ENCODE measurements around the gene SLC29A1. TPM values are rescaled to one million over a fixed set of nuclear protein-coding genes. Genes with fewer than 3 reads are reported as not detected.

The SLC29A1 gene
- total RNA-seq, 1 experiment from 2014 or later: 108 TPM

GRCh38 chr6:44235891-44236516, 12.6 kb downstream of the SLC29A1 start:
- H3K9me3 ChIP-seq (ENCODE audit: low read depth, low read length, poor library complexity, severe bottlenecking): no peaks in the 10 kb centered on the region
- ChIA-PET POLR2A (ENCODE audit: low non-redundant PET) (no interaction called here), CTCF (interaction anchor here (0.7 kb wide), 2 partner anchors 25 to 518 kb away, joined by 4 to 5 read pairs; no protein-coding TSS in a partner anchor)
- no peaks in the 10 kb centered on the region for H3K27me3 ChIP-seq (replicated peaks; ENCODE audit: insufficient read depth, low read depth, low read length, poor library complexity)
- TF ChIP-seq EZH2 (IDR thresholded peaks at IDR 0.05; ENCODE audit: borderline replicate concordance, low read depth, low read length, poor library complexity, severe bottlenecking) (no peak), CTCF (conservative IDR thresholded peaks at IDR 0.05; ENCODE audit: low read depth, low read length) (no peak)
- DNase-seq (ENCODE audit: low spot score): no peak
- H3K4me1 ChIP-seq (ENCODE audit: insufficient read depth, low read length, poor library complexity, severe bottlenecking): peaks cover 10% of the 10 kb centered on the region
- no peak overlapping the region for H3K4me3 ChIP-seq (ENCODE audit: low read depth, low read length, poor library complexity, severe bottlenecking)
- no peak overlapping the region for H3K27ac ChIP-seq (ENCODE audit: low read depth, low read length, poor library complexity, severe bottlenecking)
- H3K36me3 ChIP-seq (ENCODE audit: insufficient read depth, low read length, poor library complexity, severe bottlenecking): peaks cover 16% of the 10 kb centered on the region
- TSS peak; percentile 10 for BruUV-seq (replicated peaks)
- intact Hi-C loops (cut with micrococcal nuclease; ENCODE audit: unreplicated experiment): loop anchor here (2.0 kb wide), 1 partner anchor 139 kb away; no protein-coding TSS in a partner anchor

DNA sequence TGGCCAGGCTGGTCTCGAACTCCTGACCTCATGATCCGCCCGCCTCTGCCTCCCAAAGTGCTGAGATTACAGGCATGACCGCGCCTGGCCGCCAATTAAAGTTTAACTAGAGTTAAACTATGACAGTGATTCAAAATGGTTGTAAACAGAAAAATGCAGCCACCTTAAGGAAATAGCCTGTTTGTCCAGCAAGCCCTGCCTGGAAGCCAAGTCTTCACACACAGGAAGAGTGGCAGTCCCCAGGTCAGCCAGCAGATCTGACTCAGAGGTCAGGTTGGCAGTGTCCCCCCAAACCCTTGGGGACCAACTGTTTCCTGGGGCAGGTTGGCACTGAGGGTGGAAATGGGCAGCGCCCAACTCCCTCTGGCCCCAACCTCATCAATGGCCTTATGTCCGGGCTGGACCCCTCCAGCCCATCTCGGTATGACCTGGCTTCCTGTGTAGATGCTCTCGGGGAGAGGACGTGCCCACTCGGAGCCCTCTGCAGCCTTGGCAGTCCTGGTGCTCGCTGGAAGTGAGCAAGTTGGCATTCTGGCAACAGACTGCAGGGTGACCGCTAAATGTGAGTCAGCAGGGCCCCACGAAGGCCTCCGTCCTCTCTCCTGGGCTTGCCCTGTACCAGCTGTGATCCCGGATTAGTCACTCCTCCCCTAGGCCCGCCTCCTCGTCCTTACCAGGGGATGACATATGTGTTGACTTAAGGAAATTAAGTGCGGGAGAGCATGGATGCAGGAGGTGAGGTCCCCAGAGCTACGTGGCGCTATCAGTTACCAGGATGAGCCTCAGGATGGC, 13.8 kb downstream of the SLC29A1 start:
- TF ChIP-seq EZH2 (IDR thresholded peaks at IDR 0.05; ENCODE audit: borderline replicate concordance, low read depth, low read length, poor library complexity, severe bottlenecking): no peak
- no peak for TF ChIP-seq CTCF (conservative IDR thresholded peaks at IDR 0.05; ENCODE audit: low read depth, low read length)
- POLR2A ChIA-PET (ENCODE audit: low non-redundant PET): interaction anchor here (0.6 to 0.7 kb wide), 2 partner anchors 624 to 1485 kb away, joined by 7 to 10 read pairs; no protein-coding TSS in a partner anchor
- Histone ChIP-seq H3K27me3 (replicated peaks; ENCODE audit: insufficient read depth, low read depth, low read length, poor library complexity) (no peaks in the 10 kb centered on the region), H3K4me1 (ENCODE audit: insufficient read depth, low read length, poor library complexity, severe bottlenecking) (peaks cover 10% of the 10 kb centered on the region), H3K27ac (ENCODE audit: low read depth, low read length, poor library complexity, severe bottlenecking) (peak overlapping the region; percentile 55), H3K36me3 (ENCODE audit: insufficient read depth, low read length, poor library complexity, severe bottlenecking) (peaks cover 6% of the 10 kb centered on the region), H3K9me3 (ENCODE audit: low read depth, low read length, poor library complexity, severe bottlenecking) (no peaks in the 10 kb centered on the region), H3K4me3 (ENCODE audit: low read depth, low read length, poor library complexity, severe bottlenecking) (peak overlapping the region; percentile 62)
- BruUV-seq (replicated peaks): no TSS peak
- intact Hi-C loops (cut with micrococcal nuclease; ENCODE audit: unreplicated experiment): no loop called here
- CTCF ChIA-PET: interaction anchor here (0.9 to 1.3 kb wide), 4 partner anchors 11 to 141 kb away, joined by 3 to 11 read pairs (median 4); partner anchors contain the start of gene SLC29A1
- peak; percentile 81 for DNase-seq (ENCODE audit: low spot score)

DNA sequence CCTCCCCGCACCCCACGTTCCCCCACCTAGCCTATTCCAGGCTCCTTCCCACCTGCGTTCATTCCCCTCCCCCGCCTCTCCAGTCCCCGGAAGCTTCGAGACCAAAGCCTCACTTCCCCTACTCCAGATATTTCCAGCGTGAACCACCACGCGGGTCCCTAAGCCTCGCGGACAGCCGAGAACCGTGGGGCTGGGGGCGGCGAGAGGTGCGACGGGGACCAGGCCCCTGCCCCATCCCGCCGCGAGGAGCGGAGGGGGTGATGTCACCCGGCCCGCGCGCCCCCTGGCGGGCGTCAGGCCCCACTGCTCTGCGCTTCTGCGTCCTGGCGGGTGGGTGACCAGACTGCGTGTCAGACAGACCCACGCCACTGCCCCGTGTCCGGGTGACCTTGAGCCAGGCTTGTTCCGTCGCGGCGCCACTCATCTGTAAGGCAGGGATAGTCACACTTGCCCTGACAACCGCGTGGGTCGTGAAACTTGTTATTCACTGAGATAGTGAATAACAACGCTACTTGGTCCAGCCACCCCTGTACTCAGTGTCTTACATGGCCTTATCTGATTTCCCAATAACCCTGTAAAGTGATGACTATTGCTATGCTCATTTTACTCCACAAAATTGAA, 14.5 kb downstream of the SLC29A1 start:
- DNase-seq (ENCODE audit: low spot score): peak; percentile 77
- ChIA-PET POLR2A (ENCODE audit: low non-redundant PET) (no interaction called here), CTCF (interaction anchor here (0.9 to 1.3 kb wide), 4 partner anchors 12 to 141 kb away, joined by 3 to 11 read pairs (median 4); partner anchors contain the start of gene SLC29A1)
- peak; percentile 98 for TF ChIP-seq CTCF (conservative IDR thresholded peaks at IDR 0.05; ENCODE audit: low read depth, low read length)
- TF ChIP-seq EZH2 (IDR thresholded peaks at IDR 0.05; ENCODE audit: borderline replicate concordance, low read depth, low read length, poor library complexity, severe bottlenecking): no peak
- Histone ChIP-seq H3K9me3 (ENCODE audit: low read depth, low read length, poor library complexity, severe bottlenecking) (no peaks in the 10 kb centered on the region), H3K36me3 (ENCODE audit: insufficient read depth, low read length, poor library complexity, severe bottlenecking) (no peaks in the 10 kb centered on the region), H3K27me3 (replicated peaks; ENCODE audit: insufficient read depth, low read depth, low read length, poor library complexity) (no peaks in the 10 kb centered on the region), H3K4me1 (ENCODE audit: insufficient read depth, low read length, poor library complexity, severe bottlenecking) (peaks cover 10% of the 10 kb centered on the region), H3K27ac (ENCODE audit: low read depth, low read length, poor library complexity, severe bottlenecking) (peak overlapping the region; percentile 55), H3K4me3 (ENCODE audit: low read depth, low read length, poor library complexity, severe bottlenecking) (peak overlapping the region; percentile 62)
- no TSS peak for BruUV-seq (replicated peaks)
- intact Hi-C loops (cut with micrococcal nuclease; ENCODE audit: unreplicated experiment): loop anchor here (1.0 kb wide), 1 partner anchor 66 kb away; no protein-coding TSS in a partner anchor

Data from A673 (cell line).